HG03139 (cell line): Measurements from ENCODE around the gene MPZ.
"Not testable (repeated sequence)": the region's sequence is repeated elsewhere in the genome, so short reads cannot be mapped to it uniquely, and the experiment has no call there.

Experiments
- ATAC-seq: cut with Tn5 transposase; IDR thresholded peaks from one replicate; pipeline ENCODE4 v1.9.1; 2021; ENCODE audit not compliant: unreplicated experiment

MPZ gene

DNA sequence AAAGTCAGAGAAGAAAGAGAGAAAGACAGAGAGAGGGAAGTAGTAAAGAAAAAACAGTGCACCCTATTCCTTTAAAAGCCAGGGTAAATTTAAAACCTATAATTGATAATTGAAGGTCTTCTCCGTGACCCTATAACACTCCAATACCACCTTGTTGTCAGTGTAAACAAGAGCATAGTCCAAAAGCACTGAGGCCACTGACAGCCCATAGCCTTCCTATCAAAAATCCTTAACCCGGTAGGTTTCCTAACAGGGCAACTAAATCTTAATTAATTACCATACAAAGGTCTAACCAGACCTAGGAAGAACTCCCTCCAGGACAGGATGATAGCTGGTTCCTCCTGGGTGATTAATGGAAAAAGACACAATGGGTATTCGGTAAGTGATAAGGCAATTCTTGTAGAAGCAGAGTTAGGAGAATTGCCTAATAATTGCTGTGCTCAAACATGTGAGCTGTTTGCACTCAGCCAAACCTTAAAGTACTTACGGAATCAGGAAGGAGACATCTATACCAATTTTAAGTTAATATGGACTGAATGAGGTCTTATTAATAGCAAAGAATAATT is 53.7 kb downstream of the MPZ start:
- ATAC-seq, result not testable (repeated sequence)

DNA sequence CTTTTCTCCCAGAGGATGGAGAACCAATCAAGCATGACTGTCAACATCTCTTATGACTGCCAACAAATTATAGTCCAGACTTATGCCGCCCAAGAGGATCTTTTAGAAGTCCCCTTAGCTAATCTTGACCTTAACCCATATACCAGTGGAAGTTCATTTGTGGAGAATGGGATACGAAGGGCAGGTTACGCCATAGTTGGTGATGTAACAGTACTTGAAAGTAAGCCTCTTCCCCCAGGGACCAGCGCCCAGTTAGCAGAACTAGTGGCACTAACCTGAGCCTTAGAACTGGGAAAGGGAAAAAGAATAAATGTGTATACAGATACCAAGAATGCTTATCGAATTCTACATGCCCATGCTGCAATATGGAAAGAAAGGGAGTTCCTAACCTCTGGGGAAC is 54.5 kb downstream of the MPZ start:
- ATAC-seq, result not testable (repeated sequence)
